HG03378 (cell line): Measurements from ENCODE around the gene SEC16A.

Source experiments
- ATAC-seq: cut with Tn5 transposase; IDR thresholded peaks from one replicate; pipeline ENCODE4 v1.9.1; 2021; ENCODE audit warnings: mild to moderate bottlenecking, moderate library complexity; ENCODE audit not compliant: unreplicated experiment

The SEC16A gene

GRCh38 chr9:136466155-136466541 is 16.7 kb downstream of the SEC16A start:
- no peak for ATAC-seq

- ATAC-seq: no peak
Measured at GRCh38 chr9:136465500-136466154, 17.2 kb downstream of the SEC16A start.

GRCh38 chr9:136464241-136464640 is 18.6 kb downstream of the SEC16A start:
- no peak for ATAC-seq

GRCh38 chr9:136463578-136463977 is 19.3 kb downstream of the SEC16A start:
- ATAC-seq: no peak

- ATAC-seq: no peak
Measured at GRCh38 chr9:136462664-136463063, 20.2 kb downstream of the SEC16A start.

- no peak for ATAC-seq
Measured at GRCh38 chr9:136460772-136461325, 22.0 kb downstream of the SEC16A start.

- ATAC-seq: no peak
Measured at GRCh38 chr9:136459425-136459824, 23.4 kb downstream of the SEC16A start.

- no peak for ATAC-seq
Measured at GRCh38 chr9:136457326-136457725, 25.5 kb downstream of the SEC16A start.

- no peak for ATAC-seq
Measured at GRCh38 chr9:136456258-136456657, 26.6 kb downstream of the SEC16A start.

GRCh38 chr9:136455043-136456002 is 27.5 kb downstream of the SEC16A start:
- ATAC-seq: no peak

- ATAC-seq: no peak
Measured at GRCh38 chr9:136454026-136454796, 28.6 kb downstream of the SEC16A start.

GRCh38 chr9:136453326-136453725 is 29.5 kb downstream of the SEC16A start:
- ATAC-seq: no peak

GRCh38 chr9:136451221-136451877 is 31.5 kb downstream of the SEC16A start:
- no peak for ATAC-seq

GRCh38 chr9:136448655-136449054 is 34.2 kb downstream of the SEC16A start:
- ATAC-seq: no peak

GRCh38 chr9:136447173-136447778 is 35.6 kb downstream of the SEC16A start:
- ATAC-seq: no peak

GRCh38 chr9:136445799-136446198 is 37.0 kb downstream of the SEC16A start:
- ATAC-seq: no peak

GRCh38 chr9:136444102-136444501 is 38.7 kb downstream of the SEC16A start:
- ATAC-seq: no peak

GRCh38 chr9:136443687-136444086 is 39.2 kb downstream of the SEC16A start:
- ATAC-seq: no peak

GRCh38 chr9:136443087-136443486 is 39.8 kb downstream of the SEC16A start:
- no peak for ATAC-seq

- ATAC-seq: no peak
Measured at GRCh38 chr9:136442265-136442664, 40.6 kb downstream of the SEC16A start.
